HK-2 (cell line): ENCODE measurements around the gene MIEN1.
"Not testable (repeated sequence)": the region's sequence is repeated elsewhere in the genome, so short reads cannot be mapped to it uniquely, and the experiment has no call there.

ENCODE experiments used
- DNase-seq: peaks from one replicate; pipeline ENCODE4 v3.0.0-alpha.2; 2018; ENCODE audit not compliant: unreplicated experiment

Gene MIEN1

GRCh38 chr17:39739885-39740356 is 9.6 kb upstream of the MIEN1 start:
- DNase-seq: peak; percentile 41

GRCh38 chr17:39738983-39739884 is 8.9 kb upstream of the MIEN1 start:
- DNase-seq: peak; percentile 76

GRCh38 chr17:39738568-39738901 is 8.2 kb upstream of the MIEN1 start:
- peak; percentile 62 for DNase-seq

- DNase-seq: peak; percentile 57
These were observed 7.6 kb upstream of the MIEN1 start, which contains the start of gene GRB7 for GRCh38 chr17:39737760-39738567. GRB7 (plus strand) TSS chr17:39737938; CDS start chr17:39742302, 4,364 bp downstream.

GRCh38 chr17:39737206-39737759 is 7.0 kb upstream of the MIEN1 start:
- DNase-seq: no peak

GRCh38 chr17:39736319-39737165 is 6.2 kb upstream of the MIEN1 start:
- DNase-seq: no peak

- DNase-seq: no peak
These were observed 5.5 kb upstream of the MIEN1 start for GRCh38 chr17:39735882-39736281.

- DNase-seq: no peak
These were observed 2.3 kb upstream of the MIEN1 start for GRCh38 chr17:39732586-39732985.

GRCh38 chr17:39729280-39729851 is 966 bp downstream of the MIEN1 start:
- no peak for DNase-seq

GRCh38 chr17:39727556-39727955 is 2.8 kb downstream of the MIEN1 start:
- no peak for DNase-seq

GRCh38 chr17:39726617-39727016 is 3.7 kb downstream of the MIEN1 start:
- DNase-seq: no peak

- DNase-seq: not testable (repeated sequence)
These were observed 4.4 kb downstream of the MIEN1 start for GRCh38 chr17:39725923-39726322.

GRCh38 chr17:39724731-39725130 is 5.6 kb downstream of the MIEN1 start:
- DNase-seq: no peak

GRCh38 chr17:39722965-39723848 is 7.1 kb downstream of the MIEN1 start:
- no peak for DNase-seq

- no peak for DNase-seq
These were observed 8.2 kb downstream of the MIEN1 start for GRCh38 chr17:39722104-39722503.

- no peak for DNase-seq
These were observed 10.6 kb downstream of the MIEN1 start for GRCh38 chr17:39719563-39720355.

GRCh38 chr17:39717660-39718059 is 12.7 kb downstream of the MIEN1 start:
- no peak for DNase-seq

GRCh38 chr17:39716879-39717536 is 13.3 kb downstream of the MIEN1 start:
- DNase-seq: no peak
